GM18867 (cell line): Measurements from ENCODE around the gene OR2B3.
"Not testable (repeated sequence)": the region's sequence is repeated elsewhere in the genome, so short reads cannot be mapped to it uniquely, and the experiment has no call there.

Experiments
- ATAC-seq: cut with Tn5 transposase; IDR thresholded peaks from one replicate; pipeline ENCODE4 v1.9.1; 2021; ENCODE audit warnings: mild to moderate bottlenecking, moderate library complexity; ENCODE audit not compliant: unreplicated experiment

OR2B3 gene, protein sequence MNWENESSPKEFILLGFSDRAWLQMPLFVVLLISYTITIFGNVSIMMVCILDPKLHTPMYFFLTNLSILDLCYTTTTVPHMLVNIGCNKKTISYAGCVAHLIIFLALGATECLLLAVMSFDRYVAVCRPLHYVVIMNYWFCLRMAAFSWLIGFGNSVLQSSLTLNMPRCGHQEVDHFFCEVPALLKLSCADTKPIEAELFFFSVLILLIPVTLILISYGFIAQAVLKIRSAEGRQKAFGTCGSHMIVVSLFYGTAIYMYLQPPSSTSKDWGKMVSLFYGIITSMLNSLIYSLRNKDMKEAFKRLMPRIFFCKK

DNA sequence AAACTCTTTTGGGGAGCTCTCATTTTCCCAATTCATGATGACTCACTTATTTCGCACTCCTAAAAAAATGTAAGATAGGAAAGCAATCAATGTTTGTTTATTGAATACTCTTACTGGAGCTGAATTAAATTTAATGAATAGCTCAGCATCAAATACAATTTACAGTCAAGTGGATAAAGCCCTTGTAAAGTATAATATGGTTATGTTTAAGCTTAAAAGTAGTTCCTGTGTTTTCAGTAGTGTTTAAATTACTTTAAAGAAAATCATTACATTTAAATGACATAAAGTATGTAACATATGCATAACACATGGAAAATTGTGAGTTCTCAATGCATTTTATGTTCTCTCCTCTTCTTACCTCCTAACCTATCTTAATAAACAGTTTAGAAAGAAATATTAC lies at the start of gene OR2B3:
Gene OR2B3 (minus strand): TSS at position 101 of the 400 bp plus-strand sequence. CDS start 65 bp downstream, at position 36.
- no peak for ATAC-seq

DNA sequence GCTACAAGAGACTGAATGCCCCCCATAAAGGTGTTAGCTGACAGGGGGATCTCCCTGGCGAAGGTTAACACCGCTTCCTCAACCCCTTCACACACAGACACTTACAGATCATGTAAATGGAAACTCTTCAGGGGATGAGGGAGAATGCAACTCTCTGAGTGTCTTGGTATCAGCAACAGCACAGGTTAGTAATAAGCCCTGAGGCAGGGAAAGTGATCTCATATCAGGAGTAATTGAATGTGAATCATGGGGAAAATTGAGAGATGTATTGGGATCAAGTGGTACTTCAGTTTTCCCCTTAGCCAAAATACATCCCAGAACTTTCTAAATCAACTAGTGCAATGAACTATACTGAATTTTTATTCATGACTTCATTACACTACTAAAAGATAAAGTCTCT lies 44.6 kb upstream of the OR2B3 start:
- no peak for ATAC-seq

- no peak for ATAC-seq
Observed at GRCh38 chr6:29130644-29131043, 43.5 kb upstream of the OR2B3 start.

DNA sequence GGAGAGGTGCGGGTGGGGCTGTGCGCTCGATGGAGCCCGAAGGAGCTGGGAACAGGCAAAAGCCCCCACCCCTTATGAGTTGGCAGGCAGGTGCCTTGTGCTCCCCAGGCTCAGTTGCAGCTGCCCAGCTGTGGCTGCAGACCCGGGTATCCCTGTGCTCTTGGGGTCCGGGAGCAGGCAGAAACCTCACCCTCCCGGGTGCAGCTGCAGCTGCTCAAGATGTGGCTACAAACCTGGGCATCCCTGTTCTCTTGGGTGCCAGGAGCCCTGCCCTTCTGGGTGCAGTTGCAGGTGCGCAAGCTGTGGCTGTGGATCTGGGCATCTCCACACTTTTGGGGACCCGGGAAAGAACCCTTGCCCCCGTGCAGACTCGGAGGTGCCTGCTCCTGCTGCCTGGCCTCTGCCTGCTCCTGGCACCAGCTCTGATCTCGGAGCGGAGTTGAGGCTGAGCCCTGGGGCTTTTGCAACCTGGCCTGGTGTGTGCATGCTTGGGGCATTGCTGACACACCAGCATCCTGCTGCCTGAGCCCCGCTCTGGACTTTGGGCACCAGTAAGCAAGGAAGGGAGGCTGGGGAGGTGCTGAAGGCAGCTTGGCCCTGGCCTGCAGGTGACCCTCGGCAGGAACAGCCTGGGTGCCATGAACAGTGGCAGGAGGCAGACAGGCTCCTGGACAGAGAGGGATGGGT lies 42.4 kb upstream of the OR2B3 start:
- no peak for ATAC-seq

- ATAC-seq = not testable (repeated sequence)
Observed at GRCh38 chr6:29114964-29115363, 27.9 kb upstream of the OR2B3 start.

GRCh38 chr6:29112135-29112534 lies 25.0 kb upstream of the OR2B3 start:
- ATAC-seq = no peak

- ATAC-seq = no peak
Observed at GRCh38 chr6:29107758-29108157, 20.6 kb upstream of the OR2B3 start, which contains the start of gene OR2J3. Gene OR2J3 (plus strand): TSS chr6:29108058. CDS start chr6:29111891, 3,833 bp downstream.

GRCh38 chr6:29099190-29099589 lies 12.1 kb upstream of the OR2B3 start, which contains the start of gene OR2J1:
Gene OR2J1 (plus strand): TSS chr6:29099490. CDS start chr6:29100943, 1,453 bp downstream.
- ATAC-seq = no peak

- ATAC-seq = no peak
Observed at GRCh38 chr6:29097803-29098202, 10.7 kb upstream of the OR2B3 start.

DNA sequence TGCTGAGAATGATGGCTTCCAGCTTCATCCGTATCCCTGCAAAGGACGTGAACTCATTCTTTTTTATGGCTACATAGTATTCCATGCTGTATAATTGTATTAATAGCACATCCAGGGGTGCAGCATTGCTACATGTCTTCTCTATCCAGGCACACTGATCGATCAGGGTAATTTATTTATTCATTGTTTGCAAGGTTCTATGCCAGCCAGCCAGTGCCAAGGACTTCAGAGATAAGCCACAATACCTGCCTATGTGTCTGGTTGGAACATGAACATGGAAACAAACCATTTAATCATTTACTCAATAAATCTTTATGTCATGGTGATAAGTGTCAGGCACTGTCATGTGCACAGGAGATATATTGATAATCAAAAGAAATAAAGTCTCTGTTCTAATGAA lies 5.8 kb upstream of the OR2B3 start:
- no peak for ATAC-seq

GRCh38 chr6:29082457-29082856 lies 4.7 kb downstream of the OR2B3 start:
- ATAC-seq = no peak

DNA sequence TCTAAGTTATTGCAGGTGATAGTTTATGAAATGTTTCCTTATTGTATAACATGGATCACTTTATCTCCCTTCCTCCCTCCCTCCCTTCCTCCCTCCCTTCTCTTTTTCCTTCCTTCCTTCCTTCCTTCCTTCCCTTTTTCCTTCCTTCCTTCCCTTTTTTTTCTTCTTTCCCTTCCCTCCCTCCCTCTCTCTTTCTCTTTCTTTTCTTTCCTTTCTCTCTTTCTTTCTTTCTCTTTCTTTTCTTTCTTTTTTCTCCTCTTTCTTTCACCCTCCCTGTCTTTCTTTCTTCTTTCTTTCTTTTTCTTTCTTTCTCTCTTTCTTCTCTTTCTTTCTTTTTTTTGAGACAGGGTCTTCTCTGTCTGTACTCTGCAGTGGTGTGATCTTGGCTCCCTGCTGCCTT lies 5.8 kb downstream of the OR2B3 start:
- no peak for ATAC-seq

GRCh38 chr6:29079203-29079602 lies 7.9 kb downstream of the OR2B3 start:
- ATAC-seq = no peak

- peak; percentile 81 for ATAC-seq
Observed at GRCh38 chr6:29071831-29072723, 15.0 kb downstream of the OR2B3 start.

DNA sequence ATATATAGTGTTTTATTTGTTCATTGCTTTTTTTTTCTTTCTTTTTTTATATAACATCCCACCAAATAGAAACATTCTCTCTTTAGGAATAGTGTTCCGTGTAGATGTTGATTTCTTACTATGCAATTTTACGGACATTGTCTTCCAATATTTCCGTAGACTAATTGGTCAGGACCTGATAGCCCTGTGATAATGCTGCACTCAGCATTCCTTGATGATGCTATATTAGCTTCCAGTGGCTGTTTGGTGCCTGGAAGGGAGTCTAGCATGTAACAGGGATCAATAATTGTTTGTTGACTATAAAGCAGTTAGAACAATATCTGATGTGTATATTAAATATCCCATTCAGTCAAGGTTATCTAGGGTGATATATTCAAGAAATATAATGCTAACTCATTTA lies 35.4 kb downstream of the OR2B3 start:
- ATAC-seq = no peak

- no peak for ATAC-seq
Observed at GRCh38 chr6:29045075-29045474, 42.0 kb downstream of the OR2B3 start, which contains the start of gene OR2W1. Gene OR2W1 (minus strand): TSS chr6:29045175. CDS start chr6:29045175, 0 bp downstream.
